Limb (tissue), 2 donors: Measurements from ENCODE around the gene CDC42BPG.
A peak's percentile ranks its signal among the peaks of the same experiment; 100 is the strongest.
"Not testable (repeated sequence)": the region's sequence is repeated elsewhere in the genome, so short reads cannot be mapped to it uniquely, and the experiment has no call there.

ENCODE experiments used
- DNase-seq, 2 donors: peaks; one replicate each; pipeline ENCODE4 v3.0.0-alpha.2; 2016; ENCODE audit errors: extremely low spot score in 2 of 2

The CDC42BPG gene

GRCh38 chr11:64849598-64850356 is 5.3 kb upstream of the CDC42BPG start:
- DNase-seq: no peak

GRCh38 chr11:64848826-64849597 is 4.6 kb upstream of the CDC42BPG start:
- no peak for DNase-seq

GRCh38 chr11:64848214-64848825 is 3.9 kb upstream of the CDC42BPG start:
- DNase-seq: no peak

GRCh38 chr11:64846998-64847666 is 2.7 kb upstream of the CDC42BPG start:
- peak; percentile 91 to 96 for DNase-seq

- not testable (repeated sequence) for DNase-seq
Measured at GRCh38 chr11:64845776-64846129, 1.3 kb upstream of the CDC42BPG start.

GRCh38 chr11:64845129-64845775 is 799 bp upstream of the CDC42BPG start:
- DNase-seq: no peak

GRCh38 chr11:64843686-64844329 is 645 bp downstream of the CDC42BPG start:
- no peak for DNase-seq

- no peak for DNase-seq
Measured at GRCh38 chr11:64842851-64843685, 1.4 kb downstream of the CDC42BPG start.

- DNase-seq: no peak
Measured at GRCh38 chr11:64842366-64842759, 2.1 kb downstream of the CDC42BPG start.

GRCh38 chr11:64841592-64842365 is 2.7 kb downstream of the CDC42BPG start:
- no peak for DNase-seq

- no peak for DNase-seq
Measured at GRCh38 chr11:64839887-64840782, 4.3 kb downstream of the CDC42BPG start.

- DNase-seq: no peak
Measured at GRCh38 chr11:64839335-64839734, 5.1 kb downstream of the CDC42BPG start.

- no peak for DNase-seq
Measured at GRCh38 chr11:64838600-64839334, 5.7 kb downstream of the CDC42BPG start.

- no peak for DNase-seq
Measured at GRCh38 chr11:64837887-64838351, 6.5 kb downstream of the CDC42BPG start.

- no peak for DNase-seq
Measured at GRCh38 chr11:64836448-64837072, 7.9 kb downstream of the CDC42BPG start.

- no peak for DNase-seq
Measured at GRCh38 chr11:64835616-64836447, 8.6 kb downstream of the CDC42BPG start.
